Upper lobe of left lung (tissue), 6 donors: ENCODE results near the gene VPS35L. TPM values are rescaled to one million over a fixed set of nuclear protein-coding genes. Genes with fewer than 3 reads are reported as not detected.

Experiments
- ATAC-seq, 2 donors: fragments of 200-7000 bp; cut with Tn5 transposase; one replicate each; pipeline ENCODE4 v1.9.1; 2022; ENCODE audit warnings: mild to moderate bottlenecking in 2 of 2, moderate library complexity in 2 of 2; ENCODE audit not compliant: low FRiP score in 2 of 2
- DNase-seq, 2 donors: peaks; one replicate each; pipeline ENCODE4 v3.0.0-alpha.2; 2019 to 2020
- H3K27ac ChIP-seq, 4 donors: fragments of 200-600 bp; sonication (generic); one replicate each; pipeline ENCODE4 v1.5.1; 2016 to 2019
- H3K27me3 ChIP-seq, 4 donors: fragments of 200-600 bp; sonication (generic); one replicate each; pipeline ENCODE4 v1.5.1; 2017 to 2019
- H3K36me3 ChIP-seq, 4 donors: fragments of 200-600 bp; sonication (generic); one replicate each; pipeline ENCODE4 v1.5.1; 2016 to 2019
- H3K4me1 ChIP-seq, 4 donors: fragments of 200-600 bp; sonication (generic); one replicate each; pipeline ENCODE4 v1.5.1; 2018 to 2019
- H3K4me3 ChIP-seq, 4 donors: fragments of 200-600 bp; sonication (generic); one replicate each; pipeline ENCODE4 v1.5.1; 2017 to 2019; ENCODE audit warnings: mild to moderate bottlenecking in 2 of 4, moderate library complexity in 1 of 4
- H3K9me3 ChIP-seq, 4 donors: fragments of 200-600 bp; sonication (generic); one replicate each; pipeline ENCODE4 v1.5.1; 2018 to 2019
- EP300 ChIP-seq, 4 donors: sonication (generic); formaldehyde crosslinking; IDR thresholded peaks; one replicate each; pipeline ENCODE4 v1.5.1; 2017; ENCODE audit warnings: antibody characterized with exemption in 4 of 4, control low read depth in 2 of 4
- POLR2A ChIP-seq, 4 donors: fragments of 450-650 bp; IDR thresholded peaks; one replicate each; pipeline ENCODE4 v1.5.1; 2016 to 2017; ENCODE audit warnings: antibody characterized with exemption in 4 of 4, mild to moderate bottlenecking in 2 of 4
- POLR2AphosphoS5 ChIP-seq, 2 donors: sonication (generic); formaldehyde crosslinking; IDR thresholded peaks; one replicate each; pipeline ENCODE4 v1.5.1; 2017; ENCODE audit warnings: antibody characterized with exemption in 2 of 2
- WGBS, 2 donors: methylation state at CpG; one replicate each; pipeline ENCODE4 v1.1.5; 2017 to 2018; 5-methylcytosine and 5-hydroxymethylcytosine counted together
- total RNA-seq, 6 donors: library from RNA; depleted of rRNA in 4 of 6; stranded (reverse); fragments of >200 nt in 4 of 6; gene quantifications; one replicate each; pipeline versions ENCODE4 v1.1.0 to v1.2.1, GENCODE V29; 2016 to 2021
- TF ChIP-seq, protein P1 (sequence below), 6 experiments: fragments of 450-650 bp in 4 of 6; fragments of 200-600 bp in 2 of 6; sonication (generic) in 2 of 6; IDR thresholded peaks; one replicate each; pipeline ENCODE4 v1.5.1; 2016 to 2019; ENCODE audit warnings: antibody characterized with exemption in 6 of 6
- donor health status: DM: no; HTN: no; CAD: no; lungs with moderate emphysema.
- donor health status: DM: no; HTN: yes; CAD: no; lungs with severe emphysema.

VPS35L gene
- total RNA-seq, 6 donors from 2014 or later = 39.8 to 52.9 (median 45.2) TPM

DNA sequence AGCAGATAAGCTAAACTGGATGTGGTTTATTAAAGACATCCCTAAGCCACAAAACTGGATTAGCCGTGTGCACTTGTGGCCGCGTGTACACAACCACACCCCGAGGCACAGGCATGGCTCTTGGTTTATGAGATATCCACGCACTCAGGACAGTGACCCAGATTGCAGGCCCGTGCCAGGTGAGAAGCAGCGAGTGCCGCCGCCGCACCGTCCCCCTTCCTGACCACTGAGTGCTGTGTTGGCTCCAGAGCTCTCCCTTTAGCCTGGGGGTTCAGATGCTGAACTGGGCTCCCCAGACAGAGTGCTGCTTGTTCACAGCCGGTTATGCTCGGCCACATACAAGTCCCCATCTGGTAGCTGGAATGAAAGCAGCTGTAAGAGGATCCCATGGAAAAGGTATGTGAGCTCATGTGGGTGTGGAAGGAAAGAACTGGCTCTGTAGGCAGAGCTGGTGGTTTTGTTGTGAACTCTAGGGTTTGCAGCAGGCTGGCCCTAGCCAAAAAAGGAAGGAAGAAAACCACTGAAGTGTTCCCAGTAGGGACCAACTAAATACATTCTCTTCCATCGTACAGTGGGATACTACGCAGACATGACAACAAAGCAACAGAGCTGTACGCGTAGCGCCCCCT lies 133.0 kb downstream of the VPS35L start:
- DNase-seq = peak in 1 of 2 donors; percentile 67
- 87% methylated on average over 16 to 18 of the region's 18 CpGs for WGBS, 2 donors
- peaks cover 0 to 69% (median 43%) of the 10 kb centered on the region in 4 donors for H3K36me3 ChIP-seq

DNA sequence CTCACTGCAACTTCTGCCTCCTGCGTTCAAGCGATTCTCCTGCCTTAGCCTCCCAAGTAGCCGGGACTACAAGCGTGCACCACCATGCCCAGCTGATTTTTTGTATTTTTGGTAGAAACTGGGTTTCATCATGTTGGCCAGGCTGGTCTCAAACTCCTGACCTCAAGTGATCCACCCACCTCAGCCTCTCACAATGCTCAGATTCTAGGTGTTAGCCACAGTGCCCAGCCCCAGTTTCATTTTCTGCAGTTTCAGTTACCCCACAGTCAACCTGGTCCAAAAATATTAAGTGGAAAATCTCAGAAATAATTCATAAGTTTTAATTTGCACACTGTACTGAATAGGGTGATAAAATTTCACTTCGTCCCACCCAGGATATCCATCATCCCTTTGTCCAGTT lies 133.8 kb downstream of the VPS35L start:
- ATAC-seq (no peak), DNase-seq (no peak)
- 94 to 95% methylated on average over 5 of the region's 5 CpGs for WGBS, 2 donors
- H3K36me3 ChIP-seq = peaks cover 0 to 62% (median 35%) of the 10 kb centered on the region in 4 donors
- H3K4me1 ChIP-seq = peaks cover 4 to 22% (median 11%) of the 10 kb centered on the region in 4 donors
- TF ChIP-seq POLR2A (IDR thresholded peaks at IDR 0.05) (no peak), EP300 (IDR thresholded peaks at IDR 0.05) (no peak), POLR2AphosphoS5 (IDR thresholded peaks at IDR 0.05) (no peak)
- TF ChIP-seq, protein P1, sequence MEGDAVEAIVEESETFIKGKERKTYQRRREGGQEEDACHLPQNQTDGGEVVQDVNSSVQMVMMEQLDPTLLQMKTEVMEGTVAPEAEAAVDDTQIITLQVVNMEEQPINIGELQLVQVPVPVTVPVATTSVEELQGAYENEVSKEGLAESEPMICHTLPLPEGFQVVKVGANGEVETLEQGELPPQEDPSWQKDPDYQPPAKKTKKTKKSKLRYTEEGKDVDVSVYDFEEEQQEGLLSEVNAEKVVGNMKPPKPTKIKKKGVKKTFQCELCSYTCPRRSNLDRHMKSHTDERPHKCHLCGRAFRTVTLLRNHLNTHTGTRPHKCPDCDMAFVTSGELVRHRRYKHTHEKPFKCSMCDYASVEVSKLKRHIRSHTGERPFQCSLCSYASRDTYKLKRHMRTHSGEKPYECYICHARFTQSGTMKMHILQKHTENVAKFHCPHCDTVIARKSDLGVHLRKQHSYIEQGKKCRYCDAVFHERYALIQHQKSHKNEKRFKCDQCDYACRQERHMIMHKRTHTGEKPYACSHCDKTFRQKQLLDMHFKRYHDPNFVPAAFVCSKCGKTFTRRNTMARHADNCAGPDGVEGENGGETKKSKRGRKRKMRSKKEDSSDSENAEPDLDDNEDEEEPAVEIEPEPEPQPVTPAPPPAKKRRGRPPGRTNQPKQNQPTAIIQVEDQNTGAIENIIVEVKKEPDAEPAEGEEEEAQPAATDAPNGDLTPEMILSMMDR (IDR thresholded peaks at IDR 0.05) = no peak
- no peak overlapping the region for H3K27ac ChIP-seq
- no peak overlapping the region for H3K4me3 ChIP-seq
- no peaks in the 10 kb centered on the region for H3K27me3 ChIP-seq
- no peaks in the 10 kb centered on the region for H3K9me3 ChIP-seq

More for the DNA sequence above, 133.0 kb downstream of the VPS35L start:
- no peak overlapping the region for H3K4me3 ChIP-seq
- H3K27me3 ChIP-seq = no peaks in the 10 kb centered on the region
- ATAC-seq = peak in 1 of 2 donors; percentile 14
- TF ChIP-seq POLR2A (IDR thresholded peaks at IDR 0.05) = no peak
- no peak for TF ChIP-seq POLR2AphosphoS5 (IDR thresholded peaks at IDR 0.05)
- TF ChIP-seq EP300 (IDR thresholded peaks at IDR 0.05) = no peak
- TF ChIP-seq, protein P1 (IDR thresholded peaks at IDR 0.05) = no peak
- H3K9me3 ChIP-seq = no peaks in the 10 kb centered on the region
- no peak overlapping the region for H3K27ac ChIP-seq
- peaks cover 4 to 22% (median 11%) of the 10 kb centered on the region in 4 donors for H3K4me1 ChIP-seq

DNA sequence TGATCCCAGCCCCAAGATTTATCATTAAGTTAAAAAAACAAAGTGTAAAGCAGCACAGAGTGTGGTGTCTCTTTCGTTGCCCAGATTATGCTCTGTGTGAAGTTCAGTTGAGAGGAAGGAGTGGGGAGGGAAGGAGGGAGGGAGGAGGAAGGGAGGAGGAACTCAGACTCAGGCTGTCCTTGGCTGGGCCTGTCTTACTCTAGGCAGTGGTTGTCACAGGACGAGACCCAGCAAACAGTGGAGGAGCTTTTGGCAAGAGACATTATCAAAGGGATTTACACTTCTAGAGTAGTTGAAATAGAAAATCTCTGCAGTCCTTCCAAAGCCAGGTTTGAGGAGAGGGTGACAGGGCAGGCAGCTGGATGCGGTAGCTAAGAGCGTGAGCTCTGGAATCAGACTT lies 134.7 kb downstream of the VPS35L start:
- Histone ChIP-seq H3K36me3 (peaks cover 0 to 54% (median 29%) of the 10 kb centered on the region in 4 donors), H3K9me3 (no peaks in the 10 kb centered on the region), H3K27ac (peak overlapping the region in 1 of 4 donors; percentile 26), H3K4me3 (no peak overlapping the region), H3K27me3 (no peaks in the 10 kb centered on the region), H3K4me1 (peaks cover 4 to 22% (median 11%) of the 10 kb centered on the region in 4 donors)
- DNase-seq (no peak), ATAC-seq (peak in 1 of 2 donors; percentile 59)
- TF ChIP-seq, protein P1 (IDR thresholded peaks at IDR 0.05) = no peak
- no peak for TF ChIP-seq EP300 (IDR thresholded peaks at IDR 0.05)
- TF ChIP-seq POLR2A (IDR thresholded peaks at IDR 0.05) = no peak
- no peak for TF ChIP-seq POLR2AphosphoS5 (IDR thresholded peaks at IDR 0.05)
- 53 to 60% methylated on average over 4 of the region's 4 CpGs for WGBS, 2 donors

DNA sequence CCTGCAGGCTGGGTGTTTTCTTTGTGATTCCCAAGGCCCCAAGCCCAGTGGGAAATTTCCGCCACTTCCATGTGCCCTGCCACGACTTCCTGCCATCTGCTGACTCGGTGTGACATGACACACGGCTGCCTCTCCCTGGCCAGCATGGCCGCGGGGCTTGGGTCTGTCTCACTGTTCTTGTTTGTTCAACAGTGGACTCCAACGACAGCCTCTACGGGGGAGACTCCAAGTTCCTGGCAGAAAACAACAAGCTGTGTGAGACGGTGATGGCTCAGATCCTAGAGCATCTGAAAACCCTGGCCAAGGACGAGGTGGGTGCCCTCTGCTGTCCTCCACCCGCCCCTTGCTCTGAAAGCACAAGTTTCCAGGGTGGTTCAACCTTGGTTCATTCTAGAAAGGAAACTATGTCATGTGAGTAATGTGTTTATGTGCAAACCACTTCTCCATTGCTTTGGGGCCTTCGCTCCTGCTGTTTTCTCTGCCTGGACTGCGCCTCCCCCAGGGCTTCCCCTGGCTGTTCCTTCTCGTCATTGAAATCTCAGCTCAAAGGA lies 135.7 kb downstream of the VPS35L start:
- DNase-seq = peak in 1 of 2 donors; percentile 55
- peak overlapping the region in 2 of 4 donors; percentile 37 to 69 for H3K27ac ChIP-seq
- H3K4me3 ChIP-seq = no peak overlapping the region
- H3K27me3 ChIP-seq = no peaks in the 10 kb centered on the region
- ATAC-seq = peak in 1 of 2 donors; percentile 11
- no peaks in the 10 kb centered on the region for H3K9me3 ChIP-seq
- H3K4me1 ChIP-seq = peaks cover 9 to 30% (median 19%) of the 10 kb centered on the region in 4 donors
- 54 to 68% methylated on average over 11 to 14 of the region's 14 CpGs for WGBS, 2 donors
- H3K36me3 ChIP-seq = peaks cover 0 to 44% (median 26%) of the 10 kb centered on the region in 4 donors
- peak in 1 of 4 donors; percentile 18 for TF ChIP-seq POLR2A (IDR thresholded peaks at IDR 0.05)
- TF ChIP-seq, protein P1 (IDR thresholded peaks at IDR 0.05) = no peak
